Stimulated activated CD8-positive, alpha-beta memory T cell treated with anti-CD3 and anti-CD28 coated beads, Interleukin-15, amount 100 ng/mL, for 1 hour (primary cell): Measurements from ENCODE around the gene TRPV2.
"Not testable (repeated sequence)": the region's sequence is repeated elsewhere in the genome, so short reads cannot be mapped to it uniquely, and the experiment has no call there.

Experiments
- DNase-seq: peaks from one replicate; pipeline ENCODE4 v3.0.0-alpha.2; 2020; ENCODE audit warnings: low read depth

The TRPV2 gene

GRCh38 chr17:16438173-16438556, 22.8 kb downstream of the TRPV2 start:
- DNase-seq, result no peak

- DNase-seq, result peak; percentile 87
These were observed 23.4 kb downstream of the TRPV2 start for GRCh38 chr17:16438557-16439302.

- DNase-seq, result no peak
These were observed 24.0 kb downstream of the TRPV2 start for GRCh38 chr17:16439303-16439791.

- DNase-seq, result no peak
These were observed 24.5 kb downstream of the TRPV2 start for GRCh38 chr17:16439811-16440351.

GRCh38 chr17:16440354-16440753, 25.0 kb downstream of the TRPV2 start:
- DNase-seq, result not testable (repeated sequence)

GRCh38 chr17:16440901-16441629, 25.7 kb downstream of the TRPV2 start:
- no peak for DNase-seq

- DNase-seq, result no peak
These were observed 26.8 kb downstream of the TRPV2 start for GRCh38 chr17:16442141-16442540.

- no peak for DNase-seq
These were observed 27.5 kb downstream of the TRPV2 start for GRCh38 chr17:16442594-16443510.

- DNase-seq, result no peak
These were observed 28.3 kb downstream of the TRPV2 start for GRCh38 chr17:16443511-16444257.

GRCh38 chr17:16444258-16444886, 29.0 kb downstream of the TRPV2 start:
- no peak for DNase-seq

GRCh38 chr17:16446338-16446983, 31.1 kb downstream of the TRPV2 start:
- no peak for DNase-seq

- DNase-seq, result no peak
These were observed 32.3 kb downstream of the TRPV2 start for GRCh38 chr17:16447676-16448075.

GRCh38 chr17:16448490-16448889, 33.1 kb downstream of the TRPV2 start:
- no peak for DNase-seq

- DNase-seq, result no peak
These were observed 33.8 kb downstream of the TRPV2 start for GRCh38 chr17:16449121-16449570.

- no peak for DNase-seq
These were observed 34.7 kb downstream of the TRPV2 start for GRCh38 chr17:16450028-16450427.

GRCh38 chr17:16452268-16452667, 36.9 kb downstream of the TRPV2 start:
- not testable (repeated sequence) for DNase-seq

GRCh38 chr17:16453493-16453851, 38.1 kb downstream of the TRPV2 start:
- no peak for DNase-seq

- no peak for DNase-seq
These were observed 40.8 kb downstream of the TRPV2 start for GRCh38 chr17:16455997-16456741.

GRCh38 chr17:16456742-16457316, 41.5 kb downstream of the TRPV2 start:
- DNase-seq, result no peak
